GM20000 (cell line): ENCODE results near the gene SH3BP2.
A peak's percentile ranks its signal among the peaks of the same experiment; 100 is the strongest.

Experiments used
- DNase-seq: peaks from one replicate; pipeline ENCODE4 v3.0.0; 2012; ENCODE audit warnings: low spot score
- CTCF ChIP-seq: IDR thresholded peaks from 2 replicates; pipeline ENCODE4 v1.5.1; 2012; ENCODE audit warnings: mild to moderate bottlenecking, control low read depth; ENCODE audit errors: extremely low read depth, missing control alignments

SH3BP2 gene

GRCh38 chr4:2833671-2834000 lies 40.8 kb downstream of the SH3BP2 start:
- no peak for TF ChIP-seq CTCF
- DNase-seq = no peak

GRCh38 chr4:2834001-2834921 lies 41.4 kb downstream of the SH3BP2 start:
- peak; percentile 14 for DNase-seq
- TF ChIP-seq CTCF = no peak

- DNase-seq = no peak
- TF ChIP-seq CTCF = no peak
Observed at GRCh38 chr4:2835978-2836377, 43.1 kb downstream of the SH3BP2 start.

- TF ChIP-seq CTCF = no peak
- no peak for DNase-seq
Observed at GRCh38 chr4:2836391-2836859, 43.5 kb downstream of the SH3BP2 start.

- no peak for DNase-seq
- TF ChIP-seq CTCF = no peak
Observed at GRCh38 chr4:2837110-2837903, 44.4 kb downstream of the SH3BP2 start.

GRCh38 chr4:2837904-2838496 lies 45.1 kb downstream of the SH3BP2 start:
- TF ChIP-seq CTCF = no peak

GRCh38 chr4:2839060-2839459 lies 46.2 kb downstream of the SH3BP2 start:
- TF ChIP-seq CTCF = no peak
- DNase-seq = no peak

More at GRCh38 chr4:2837904-2838496, 45.1 kb downstream of the SH3BP2 start:
- DNase-seq = peak; percentile 23
